K562 (cell line): ENCODE data around the gene SNAI1. TPM values are rescaled to one million over a fixed set of nuclear protein-coding genes. Genes with fewer than 3 reads are reported as not detected.
A peak's percentile ranks its signal among the peaks of the same experiment; 100 is the strongest.

ENCODE experiments used
- ATAC-seq: fragments of 200-7000 bp; cut with Tn5 transposase; 3 replicates; pipeline ENCODE4 v1.9.1; 2020; ENCODE audit warnings: moderate library complexity
- BruUV-seq: library from RNA; stranded (reverse); fragments of 400-500 nt; replicated peaks from 2 replicates; lab custom pipeline; 2021; lab: Mats Ljungman, UMichigan
- CTCF ChIA-PET: fragments of 300-600 bp; formaldehyde crosslinking; extraction: SDS; loops from one replicate; lab custom pipeline; 2021; ENCODE audit warnings: low intra/inter-chr PET ratio; lab: Yijun Ruan, JAX
- POLR2A ChIA-PET: fragments of 300-600, 350-650 bp; sonication (Branson Sonifier 250); formaldehyde crosslinking; extraction: SDS; loops from one replicate; lab custom pipeline; 2021; ENCODE audit warnings: antibody characterized with exemption, inconsistent platforms; lab: Yijun Ruan, JAX
- DNase-seq, 4 experiments: peaks; one replicate each; pipeline versions ENCODE4 v3.0.0 to v3.0.0-alpha.2; 2011 to 2018; ENCODE audit warnings: low spot score in 3 of 4, mixed read lengths in 3 of 4; ENCODE audit errors: extremely low read depth in 1 of 4
- FAIRE-seq: peaks from 2 replicates; lab custom pipeline; 2011; peaks lifted over from hg19 to GRCh38; lab: Jason Lieb, UNC
- H2AFZ ChIP-seq: 2 replicates; pipeline ENCODE4 v1.6.0; 2011; ENCODE audit warnings: low read depth, low read length, control low read depth, inconsistent platforms
- H3K27ac ChIP-seq: fragments of 200-600 bp; 3 replicates; pipeline ENCODE4 v1.8.0; 2011; ENCODE audit warnings: low read depth, mild to moderate bottlenecking, control low read depth, inconsistent platforms, low read length, moderate library complexity, mixed read lengths; ENCODE audit errors: extremely low read depth
- H3K27me3 ChIP-seq, 2 experiments: fragments of 300-600 bp in 1 of 2; 2 replicates in 1 of 2; 3 replicates in 1 of 2; pipeline versions ENCODE4 v1.6.0 to v1.8.0; 2011; ENCODE audit warnings: inconsistent platforms in 2 of 2, low read length in 2 of 2, mild to moderate bottlenecking in 1 of 2, mixed read lengths in 1 of 2, moderate library complexity in 1 of 2; ENCODE audit not compliant: control insufficient read depth in 2 of 2, insufficient read depth in 2 of 2
- H3K36me3 ChIP-seq: fragments of 300-600 bp; 3 replicates; pipeline ENCODE4 v1.8.0; 2011; ENCODE audit warnings: mild to moderate bottlenecking, low read length, inconsistent platforms; ENCODE audit not compliant: control insufficient read depth, insufficient read depth
- H3K4me1 ChIP-seq, 2 experiments: fragments of 200-600 bp in 1 of 2; replicated peaks in 1 of 2; 2 replicates in 1 of 2; 3 replicates in 1 of 2; pipeline versions ENCODE4 v1.5.1 to v1.8.0; 2011; ENCODE audit warnings: inconsistent platforms in 2 of 2, low read length in 2 of 2, mild to moderate bottlenecking in 1 of 2, mixed read lengths in 1 of 2, moderate library complexity in 1 of 2; ENCODE audit not compliant: control insufficient read depth in 2 of 2, insufficient read depth in 2 of 2
- H3K4me2 ChIP-seq: 2 replicates; pipeline ENCODE4 v1.6.1; 2011; ENCODE audit warnings: low read length, control low read depth, inconsistent platforms, mixed read lengths; ENCODE audit not compliant: insufficient read depth
- H3K4me3 ChIP-seq: fragments of 200-600 bp; sonication (generic), shearing (Covaris generic); 2 replicates; pipeline ENCODE4 v1.5.1; 2016; ENCODE audit warnings: control low read depth, inconsistent platforms
- H3K79me2 ChIP-seq: fragments of 200-600 bp; 3 replicates; pipeline ENCODE4 v1.8.0; 2011; ENCODE audit warnings: low read length, inconsistent platforms; ENCODE audit not compliant: control insufficient read depth, insufficient read depth
- H3K9ac ChIP-seq, 2 experiments: 2 replicates each; pipeline versions ENCODE4 v1.6.0 to v1.6.1; 2011; ENCODE audit warnings: low read depth in 2 of 2, low read length in 2 of 2, control low read depth in 1 of 2, inconsistent platforms in 1 of 2, mild to moderate bottlenecking in 1 of 2, mixed read lengths in 1 of 2; ENCODE audit not compliant: insufficient read depth in 1 of 2
- H3K9me1 ChIP-seq: one replicate; pipeline ENCODE4 v1.6.0; 2011; ENCODE audit warnings: inconsistent platforms, mild to moderate bottlenecking, low read length, moderate library complexity; ENCODE audit not compliant: control insufficient read depth, insufficient read depth
- H3K9me3 ChIP-seq: replicated peaks from 2 replicates; pipeline ENCODE4 v1.5.1; 2011; ENCODE audit warnings: low read depth, low read length, inconsistent platforms; ENCODE audit not compliant: control insufficient read depth, insufficient read depth
- H4K20me1 ChIP-seq: replicated peaks from 2 replicates; pipeline ENCODE4 v1.6.1; 2011; ENCODE audit warnings: low read length, inconsistent platforms, mixed read lengths; ENCODE audit not compliant: control insufficient read depth, insufficient read depth
- NFYB ChIP-seq: IDR thresholded peaks from 2 replicates; pipeline ENCODE4 v1.6.1; 2011; ENCODE audit warnings: mild to moderate bottlenecking, moderate library complexity; ENCODE audit not compliant: insufficient read length; ENCODE audit errors: extremely low read depth
- WGBS: fragments of 100-300 bp; shearing (Covaris generic); methylation state at CpG from one replicate; pipeline ENCODE4 v1.1.6; 2016; ENCODE audit warnings: low coverage, mixed read lengths; ENCODE audit not compliant: insufficient coverage; ENCODE audit errors: missing lambda C conversion rate; 5-methylcytosine and 5-hydroxymethylcytosine counted together
- in situ Hi-C: fragments of 300-500 bp; cut with MboI; formaldehyde crosslinking; loops from 4 replicates; pipeline ENCODE4 v1.15.0; 2018; ENCODE audit warnings: inconsistent platforms, mixed read lengths
- intact Hi-C: fragments of 100-400 bp; cut with micrococcal nuclease; formaldehyde crosslinking; loops from 2 replicates; pipeline ENCODE4 v1.14.2; 2022
- polyA plus RNA-seq, 8 experiments: library from polyadenylated mRNA; depleted of rRNA in 4 of 8; stranded (reverse) in 5 of 8; unstranded in 3 of 8; fragments of >200 nt; fragmentation: Nextera tagmentation in 2 of 8; fragmentation: Illumina TruSeq in 1 of 8; extraction: Ambion mirVana in 2 of 8; extraction: Trizol in 1 of 8; gene quantifications; 2 replicates each; pipeline versions ENCODE4 v1.2.1 to v1.2.3, GENCODE V29; 2011 to 2014; ENCODE audit warnings: inconsistent platforms in 1 of 8, missing spikeins in 1 of 8
- total RNA-seq, 7 experiments: library from RNA; depleted of rRNA in 6 of 7; stranded (reverse); fragments of >200 nt in 6 of 7; fragmentation: Illumina TruSeq in 2 of 7; extraction: Trizol in 2 of 7; gene quantifications; 2 replicates each; pipeline versions ENCODE4 v1.2.1 to v1.2.3, GENCODE V29; 2011 to 2021; ENCODE audit warnings: low replicate concordance in 1 of 7
- TF ChIP-seq, protein P1 (sequence below): fragments of 250-450 bp; sonication (Bioruptor Pico); IDR thresholded peaks from 2 replicates; pipeline ENCODE4 v1.5.0; 2021
- TF ChIP-seq, protein P2 (sequence below): fragments of 250-450 bp; sonication (Bioruptor Pico); IDR thresholded peaks from 2 replicates; pipeline ENCODE4 v1.8.0; 2021; ENCODE audit warnings: mild to moderate bottlenecking, moderate library complexity

Gene SNAI1
- total and polyA plus RNA-seq, 9 of the 15 experiments (the other 6 are each of a cell fraction or from before 2014, with no cell fraction given): 0.32 to 11.6 (median 2.0) TPM

- FAIRE-seq (no peak), DNase-seq (peak in 1 of 4 experiments; percentile 45), ATAC-seq (no peak)
- ChIA-PET CTCF (no interaction called here), POLR2A (interaction anchor here (0.9 to 1.8 kb wide), 3 partner anchors 16 to 33 kb away, joined by 3 to 5 read pairs (median 4); no protein-coding TSS in a partner anchor)
- Histone ChIP-seq H3K9me1 (no peaks in the 10 kb centered on the region), H3K9ac (no peak overlapping the region; a peak in 1 of 4 replicates), H3K4me3 (no peak overlapping the region), H3K4me1 (peaks cover 37 to 40% of the 10 kb centered on the region in 2 experiments), H3K36me3 (no peaks in the 10 kb centered on the region), H3K9me3 (no peaks in the 10 kb centered on the region), H3K27me3 (no peaks in the 10 kb centered on the region), H3K4me2 (no peak overlapping the region), H3K27ac (no peak overlapping the region), H4K20me1 (no peaks in the 10 kb centered on the region), H2AFZ (no peak overlapping the region), H3K79me2 (no peaks in the 10 kb centered on the region; the same call in 2 of the 3 replicates)
- TF ChIP-seq, protein P1, sequence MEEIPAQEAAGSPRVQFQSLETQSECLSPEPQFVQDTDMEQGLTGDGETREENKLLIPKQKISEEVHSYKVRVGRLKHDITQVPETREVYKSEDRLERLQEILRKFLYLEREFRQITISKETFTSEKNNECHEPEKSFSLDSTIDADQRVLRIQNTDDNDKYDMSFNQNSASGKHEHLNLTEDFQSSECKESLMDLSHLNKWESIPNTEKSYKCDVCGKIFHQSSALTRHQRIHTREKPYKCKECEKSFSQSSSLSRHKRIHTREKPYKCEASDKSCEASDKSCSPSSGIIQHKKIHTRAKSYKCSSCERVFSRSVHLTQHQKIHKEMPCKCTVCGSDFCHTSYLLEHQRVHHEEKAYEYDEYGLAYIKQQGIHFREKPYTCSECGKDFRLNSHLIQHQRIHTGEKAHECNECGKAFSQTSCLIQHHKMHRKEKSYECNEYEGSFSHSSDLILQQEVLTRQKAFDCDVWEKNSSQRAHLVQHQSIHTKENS: no peak
- peak; percentile 27 for TF ChIP-seq NFYB
- TF ChIP-seq, protein P2, sequence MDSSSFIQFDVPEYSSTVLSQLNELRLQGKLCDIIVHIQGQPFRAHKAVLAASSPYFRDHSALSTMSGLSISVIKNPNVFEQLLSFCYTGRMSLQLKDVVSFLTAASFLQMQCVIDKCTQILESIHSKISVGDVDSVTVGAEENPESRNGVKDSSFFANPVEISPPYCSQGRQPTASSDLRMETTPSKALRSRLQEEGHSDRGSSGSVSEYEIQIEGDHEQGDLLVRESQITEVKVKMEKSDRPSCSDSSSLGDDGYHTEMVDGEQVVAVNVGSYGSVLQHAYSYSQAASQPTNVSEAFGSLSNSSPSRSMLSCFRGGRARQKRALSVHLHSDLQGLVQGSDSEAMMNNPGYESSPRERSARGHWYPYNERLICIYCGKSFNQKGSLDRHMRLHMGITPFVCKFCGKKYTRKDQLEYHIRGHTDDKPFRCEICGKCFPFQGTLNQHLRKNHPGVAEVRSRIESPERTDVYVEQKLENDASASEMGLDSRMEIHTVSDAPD: no peak
- WGBS: 82% methylated on average over 5 of the region's 5 CpGs
- intact Hi-C loops (no loop called here), in situ Hi-C loops (no loop called here)
- BruUV-seq: no TSS peak
Measured at GRCh38 chr20:50017160-50017559, 34.4 kb downstream of the SNAI1 start.
